K562 (cell line): ENCODE results near the gene HDAC10. TPM values are rescaled to one million over a fixed set of nuclear protein-coding genes. Genes with fewer than 3 reads are reported as not detected.

Experiments
- ATAC-seq: fragments of 200-7000 bp; cut with Tn5 transposase; 3 replicates; pipeline ENCODE4 v1.9.1; 2020; ENCODE audit warnings: moderate library complexity
- BruUV-seq: library from RNA; stranded (reverse); fragments of 400-500 nt; replicated peaks from 2 replicates; lab custom pipeline; 2021; lab: Mats Ljungman, UMichigan
- CTCF ChIA-PET: fragments of 300-600 bp; formaldehyde crosslinking; extraction: SDS; loops from one replicate; lab custom pipeline; 2021; ENCODE audit warnings: low intra/inter-chr PET ratio; lab: Yijun Ruan, JAX
- POLR2A ChIA-PET: fragments of 300-600, 350-650 bp; sonication (Branson Sonifier 250); formaldehyde crosslinking; extraction: SDS; loops from one replicate; lab custom pipeline; 2021; ENCODE audit warnings: antibody characterized with exemption, inconsistent platforms; lab: Yijun Ruan, JAX
- DNase-seq, 4 experiments: peaks; one replicate each; pipeline versions ENCODE4 v3.0.0 to v3.0.0-alpha.2; 2011 to 2018; ENCODE audit warnings: low spot score in 3 of 4, mixed read lengths in 3 of 4; ENCODE audit errors: extremely low read depth in 1 of 4
- FAIRE-seq: peaks from 2 replicates; lab custom pipeline; 2011; peaks lifted over from hg19 to GRCh38; lab: Jason Lieb, UNC
- H2AFZ ChIP-seq: 2 replicates; pipeline ENCODE4 v1.6.0; 2011; ENCODE audit warnings: low read depth, low read length, control low read depth, inconsistent platforms
- H3K27ac ChIP-seq: fragments of 200-600 bp; 3 replicates; pipeline ENCODE4 v1.8.0; 2011; ENCODE audit warnings: low read depth, mild to moderate bottlenecking, control low read depth, inconsistent platforms, low read length, moderate library complexity, mixed read lengths; ENCODE audit errors: extremely low read depth
- H3K27me3 ChIP-seq, 2 experiments: fragments of 300-600 bp in 1 of 2; 2 replicates in 1 of 2; 3 replicates in 1 of 2; pipeline versions ENCODE4 v1.6.0 to v1.8.0; 2011; ENCODE audit warnings: inconsistent platforms in 2 of 2, low read length in 2 of 2, mild to moderate bottlenecking in 1 of 2, mixed read lengths in 1 of 2, moderate library complexity in 1 of 2; ENCODE audit not compliant: control insufficient read depth in 2 of 2, insufficient read depth in 2 of 2
- H3K36me3 ChIP-seq: fragments of 300-600 bp; 3 replicates; pipeline ENCODE4 v1.8.0; 2011; ENCODE audit warnings: mild to moderate bottlenecking, low read length, inconsistent platforms; ENCODE audit not compliant: control insufficient read depth, insufficient read depth
- H3K4me1 ChIP-seq, 2 experiments: fragments of 200-600 bp in 1 of 2; replicated peaks in 1 of 2; 2 replicates in 1 of 2; 3 replicates in 1 of 2; pipeline versions ENCODE4 v1.5.1 to v1.8.0; 2011; ENCODE audit warnings: inconsistent platforms in 2 of 2, low read length in 2 of 2, mild to moderate bottlenecking in 1 of 2, mixed read lengths in 1 of 2, moderate library complexity in 1 of 2; ENCODE audit not compliant: control insufficient read depth in 2 of 2, insufficient read depth in 2 of 2
- H3K4me2 ChIP-seq: 2 replicates; pipeline ENCODE4 v1.6.1; 2011; ENCODE audit warnings: low read length, control low read depth, inconsistent platforms, mixed read lengths; ENCODE audit not compliant: insufficient read depth
- H3K4me3 ChIP-seq: fragments of 200-600 bp; sonication (generic), shearing (Covaris generic); 2 replicates; pipeline ENCODE4 v1.5.1; 2016; ENCODE audit warnings: control low read depth, inconsistent platforms
- H3K79me2 ChIP-seq: fragments of 200-600 bp; 3 replicates; pipeline ENCODE4 v1.8.0; 2011; ENCODE audit warnings: low read length, inconsistent platforms; ENCODE audit not compliant: control insufficient read depth, insufficient read depth
- H3K9ac ChIP-seq, 2 experiments: 2 replicates each; pipeline versions ENCODE4 v1.6.0 to v1.6.1; 2011; ENCODE audit warnings: low read depth in 2 of 2, low read length in 2 of 2, control low read depth in 1 of 2, inconsistent platforms in 1 of 2, mild to moderate bottlenecking in 1 of 2, mixed read lengths in 1 of 2; ENCODE audit not compliant: insufficient read depth in 1 of 2
- H3K9me1 ChIP-seq: one replicate; pipeline ENCODE4 v1.6.0; 2011; ENCODE audit warnings: inconsistent platforms, mild to moderate bottlenecking, low read length, moderate library complexity; ENCODE audit not compliant: control insufficient read depth, insufficient read depth
- H3K9me3 ChIP-seq: replicated peaks from 2 replicates; pipeline ENCODE4 v1.5.1; 2011; ENCODE audit warnings: low read depth, low read length, inconsistent platforms; ENCODE audit not compliant: control insufficient read depth, insufficient read depth
- H4K20me1 ChIP-seq: replicated peaks from 2 replicates; pipeline ENCODE4 v1.6.1; 2011; ENCODE audit warnings: low read length, inconsistent platforms, mixed read lengths; ENCODE audit not compliant: control insufficient read depth, insufficient read depth
- BDP1 ChIP-seq: IDR thresholded peaks from 3 replicates; pipeline ENCODE4 v1.6.1; 2011; ENCODE audit not compliant: insufficient read length, insufficient read depth
- ETS2 ChIP-seq: IDR thresholded peaks from 2 replicates; pipeline ENCODE4 v1.6.1; 2016; ENCODE audit warnings: borderline replicate concordance, missing genetic modification characterization, mild to moderate bottlenecking, moderate library complexity, missing compliant biosample characterization; ENCODE audit not compliant: poor library complexity, severe bottlenecking
- GABPB1 ChIP-seq: sonication (generic); formaldehyde crosslinking; IDR thresholded peaks from 2 replicates; pipeline ENCODE4 v1.8.0; 2022; ENCODE audit warnings: mild to moderate bottlenecking, missing genetic modification reagents
- MAZ ChIP-seq, 2 experiments: fragments of 450-650 bp in 1 of 2; sonication (generic) in 1 of 2; formaldehyde crosslinking; IDR thresholded peaks in 1 of 2; conservative IDR thresholded peaks in 1 of 2; 2 replicates each; pipeline versions ENCODE4 v1.4.0 to v1.5.0; 2020; ENCODE audit warnings: mild to moderate bottlenecking in 1 of 2, missing genetic modification reagents in 1 of 2
- MBD2 ChIP-seq: sonication (generic); IDR thresholded peaks from 2 replicates; pipeline ENCODE4 v1.6.1; 2016; ENCODE audit warnings: low read depth, borderline replicate concordance
- POLR2A ChIP-seq: fragments of 450-650 bp; conservative IDR thresholded peaks from 2 replicates; pipeline ENCODE4 v1.6.1; 2016
- RBM34 ChIP-seq: fragments of 200-400 bp; formaldehyde crosslinking; IDR thresholded peaks from 2 replicates; pipeline ENCODE4 v1.6.1; 2018; ENCODE audit warnings: low read length, borderline replicate concordance; ENCODE audit not compliant: insufficient read depth
- SMARCA4 ChIP-seq: fragments of 450-650 bp; IDR thresholded peaks from 2 replicates; pipeline ENCODE4 v1.6.1; 2016
- SUPT5H ChIP-seq: fragments of 450-650 bp; IDR thresholded peaks from 2 replicates; pipeline ENCODE4 v1.6.1; 2016
- TBP ChIP-seq: optimal IDR thresholded peaks from 2 replicates; pipeline ENCODE3; 2011; ENCODE audit warnings: low read depth, low read length, improper control_type of control experiment
- ZBTB7A ChIP-seq: IDR thresholded peaks from 2 replicates; pipeline ENCODE4 v1.6.1; 2011; ENCODE audit warnings: low read depth, mild to moderate bottlenecking, low read length, moderate library complexity, borderline replicate concordance; ENCODE audit not compliant: control insufficient read depth
- ZNF239 ChIP-seq: fragments of 250-450 bp; sonication (Bioruptor Pico); IDR thresholded peaks from 2 replicates; pipeline ENCODE4 v1.4.0; 2020; ENCODE audit warnings: mild to moderate bottlenecking
- ZNF347 ChIP-seq: fragments of 450-650 bp; formaldehyde crosslinking; IDR thresholded peaks from 2 replicates; pipeline ENCODE4 v1.4.0; 2020; ENCODE audit warnings: low read depth, mild to moderate bottlenecking, moderate library complexity
- ZNF384 ChIP-seq: IDR thresholded peaks from 2 replicates; pipeline ENCODE4 v1.6.1; 2012; ENCODE audit warnings: low read depth, low read length, improper control_type of control experiment
- ZNF561 ChIP-seq: fragments of 450-650 bp; formaldehyde crosslinking; conservative IDR thresholded peaks from 2 replicates; pipeline ENCODE4 v1.4.0; 2020; ENCODE audit warnings: mild to moderate bottlenecking, moderate library complexity
- ZNF707 ChIP-seq: fragments of 250-450 bp; sonication (Bioruptor Pico); conservative IDR thresholded peaks from 2 replicates; pipeline ENCODE4 v1.8.0; 2022; ENCODE audit warnings: inconsistent platforms, mild to moderate bottlenecking, moderate library complexity
- WGBS: fragments of 100-300 bp; shearing (Covaris generic); methylation state at CpG from one replicate; pipeline ENCODE4 v1.1.6; 2016; ENCODE audit warnings: low coverage, mixed read lengths; ENCODE audit not compliant: insufficient coverage; ENCODE audit errors: missing lambda C conversion rate; 5-methylcytosine and 5-hydroxymethylcytosine counted together
- in situ Hi-C: fragments of 300-500 bp; cut with MboI; formaldehyde crosslinking; loops from 4 replicates; pipeline ENCODE4 v1.15.0; 2018; ENCODE audit warnings: inconsistent platforms, mixed read lengths
- intact Hi-C: fragments of 100-400 bp; cut with micrococcal nuclease; formaldehyde crosslinking; loops from 2 replicates; pipeline ENCODE4 v1.14.2; 2022
- polyA plus RNA-seq, 8 experiments: library from polyadenylated mRNA; depleted of rRNA in 4 of 8; stranded (reverse) in 5 of 8; unstranded in 3 of 8; fragments of >200 nt; fragmentation: Nextera tagmentation in 2 of 8; fragmentation: Illumina TruSeq in 1 of 8; extraction: Ambion mirVana in 2 of 8; extraction: Trizol in 1 of 8; gene quantifications; 2 replicates each; pipeline versions ENCODE4 v1.2.1 to v1.2.3, GENCODE V29; 2011 to 2014; ENCODE audit warnings: inconsistent platforms in 1 of 8, missing spikeins in 1 of 8
- total RNA-seq, 7 experiments: library from RNA; depleted of rRNA in 6 of 7; stranded (reverse); fragments of >200 nt in 6 of 7; fragmentation: Illumina TruSeq in 2 of 7; extraction: Trizol in 2 of 7; gene quantifications; 2 replicates each; pipeline versions ENCODE4 v1.2.1 to v1.2.3, GENCODE V29; 2011 to 2021; ENCODE audit warnings: low replicate concordance in 1 of 7
- TF ChIP-seq, protein P1 (sequence below): fragments of 250-450 bp; sonication (Bioruptor Pico); IDR thresholded peaks from 2 replicates; pipeline ENCODE4 v1.8.0; 2022; ENCODE audit warnings: inconsistent platforms, mild to moderate bottlenecking, moderate library complexity, borderline replicate concordance
- TF ChIP-seq, protein P2 (sequence below): fragments of 450-650 bp; formaldehyde crosslinking; IDR thresholded peaks from 2 replicates; pipeline ENCODE4 v1.4.0; 2022; ENCODE audit warnings: missing genetic modification characterization
- TF ChIP-seq, protein P3 (sequence below): fragments of 200-800 bp; sonication (Bioruptor generic); IDR thresholded peaks from 2 replicates; pipeline ENCODE4 v1.6.1; 2017; ENCODE audit warnings: missing genetic modification characterization, missing compliant biosample characterization

The HDAC10 gene
- total and polyA plus RNA-seq, 9 of the 15 experiments (the other 6 are each of a cell fraction or from before 2014, with no cell fraction given), result 0.10 to 44.2 (median 6.5) TPM

DNA sequence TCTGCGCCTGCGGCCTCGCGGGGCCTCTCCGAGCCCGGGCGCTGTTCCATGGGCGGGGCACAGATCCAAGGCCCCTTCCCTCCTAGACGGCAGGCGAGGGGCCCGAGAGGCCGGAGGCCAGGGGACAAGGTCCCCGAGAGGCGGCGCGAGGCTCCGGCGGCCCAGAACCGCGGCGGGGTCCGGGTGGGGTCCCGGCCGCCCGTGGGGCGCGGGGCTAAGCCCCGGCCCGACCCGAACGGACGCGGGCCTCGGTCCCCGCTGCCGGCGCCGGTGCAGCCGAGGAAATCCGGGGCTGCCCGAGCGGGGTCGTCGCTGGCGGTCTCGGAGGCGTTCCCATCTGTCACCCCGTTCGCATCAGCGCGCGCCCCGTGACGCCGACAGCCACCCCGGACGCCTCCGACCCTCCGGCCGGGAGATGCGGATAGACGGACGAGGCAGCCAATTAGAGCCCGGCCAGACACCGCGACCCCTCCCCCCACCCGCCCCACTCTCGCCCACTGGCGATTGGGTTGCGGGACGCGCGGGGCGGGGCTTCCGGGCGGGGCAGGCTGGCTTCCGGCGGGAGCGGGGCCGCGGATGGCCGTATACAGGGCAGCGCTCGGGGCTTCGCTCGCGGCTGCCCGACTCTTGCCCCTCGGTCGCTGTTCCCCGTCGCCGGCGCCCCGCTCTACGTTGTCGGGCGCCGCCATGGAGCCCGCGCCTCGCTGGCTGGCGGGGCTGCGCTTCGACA, 50.4 kb downstream of the HDAC10 start, which contains the start of gene SELENOO:
TSS of gene SELENOO (plus strand) at position 551 of the 730 bp plus-strand sequence. CDS start at position 577, 26 bp downstream.
- peak; percentile 65 for FAIRE-seq
- H3K9me1 ChIP-seq, result no peaks in the 10 kb centered on the region
- H3K36me3 ChIP-seq, result peaks cover 37% of the 10 kb centered on the region; the same call in 1 of the 3 replicates
- TSS peak; percentile 72 for BruUV-seq
- H3K9me3 ChIP-seq, result peaks cover 3% of the 10 kb centered on the region; the same call in 1 of the 2 replicates
- peak; percentile 90 to 98 (median 92) for DNase-seq
- ChIA-PET POLR2A (interaction anchor here (0.6 to 0.9 kb wide), 2 partner anchors 13 to 36 kb away, joined by 3 read pairs; no protein-coding TSS in a partner anchor), CTCF (no interaction called here)
- intact Hi-C loops, result no loop called here
- peak; percentile 92 for ATAC-seq
- H3K27ac ChIP-seq, result peak within 1 kb of the TSS; percentile 63
- H3K4me2 ChIP-seq, result peak within 1 kb of the TSS; percentile 84
- peak within 1 kb of the TSS; percentile 70 to 95 for H3K9ac ChIP-seq
- peaks cover 20% of the 10 kb centered on the region for H3K79me2 ChIP-seq
- peak within 1 kb of the TSS; percentile 56 for H3K4me3 ChIP-seq
- H3K27me3 ChIP-seq, result no peaks in the 10 kb centered on the region
- peaks cover 5 to 39% of the 10 kb centered on the region in 2 experiments; a peak in 3 of 5 replicates for H3K4me1 ChIP-seq
- H2AFZ ChIP-seq, result peak within 1 kb of the TSS; percentile 76; the same call in 1 of the 2 replicates
- in situ Hi-C loops, result no loop called here
- WGBS, result under 1% methylated on average over 17 of the region's 105 CpGs
- no peaks in the 10 kb centered on the region for H4K20me1 ChIP-seq
- TF ChIP-seq ZNF561 (CRISPR knock-in tag) (no peak), ETS2 (tag) (no peak), GABPB1 (peak; percentile 82; the same call in 1 of the 2 replicates), ZNF384 (no peak), ZNF707 (CRISPR knock-in tag) (no peak), ZNF347 (CRISPR knock-in tag) (no peak), ZNF239 (CRISPR knock-in tag) (no peak), ZBTB7A (peak; percentile 68; the same call in 1 of the 2 replicates), RBM34 (no peak), SMARCA4 (no peak), MAZ (CRISPR knock-in tag; conservative IDR thresholded peaks at IDR 0.05 in 1 of 2, IDR thresholded peaks at IDR 0.05 in 1 of 2) (peak; percentile 42 to 44; a peak in 3 of 4 replicates), TBP (peak; percentile 29), MBD2 (peak; percentile 73; the same call in 1 of the 2 replicates), POLR2A (peak; percentile 43; the same call in 1 of the 2 replicates), BDP1 (no peak), SUPT5H (no peak)
- TF ChIP-seq, protein P1, sequence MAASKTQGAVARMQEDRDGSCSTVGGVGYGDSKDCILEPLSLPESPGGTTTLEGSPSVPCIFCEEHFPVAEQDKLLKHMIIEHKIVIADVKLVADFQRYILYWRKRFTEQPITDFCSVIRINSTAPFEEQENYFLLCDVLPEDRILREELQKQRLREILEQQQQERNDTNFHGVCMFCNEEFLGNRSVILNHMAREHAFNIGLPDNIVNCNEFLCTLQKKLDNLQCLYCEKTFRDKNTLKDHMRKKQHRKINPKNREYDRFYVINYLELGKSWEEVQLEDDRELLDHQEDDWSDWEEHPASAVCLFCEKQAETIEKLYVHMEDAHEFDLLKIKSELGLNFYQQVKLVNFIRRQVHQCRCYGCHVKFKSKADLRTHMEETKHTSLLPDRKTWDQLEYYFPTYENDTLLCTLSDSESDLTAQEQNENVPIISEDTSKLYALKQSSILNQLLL (CRISPR knock-in tag), result no peak
- TF ChIP-seq, protein P2, sequence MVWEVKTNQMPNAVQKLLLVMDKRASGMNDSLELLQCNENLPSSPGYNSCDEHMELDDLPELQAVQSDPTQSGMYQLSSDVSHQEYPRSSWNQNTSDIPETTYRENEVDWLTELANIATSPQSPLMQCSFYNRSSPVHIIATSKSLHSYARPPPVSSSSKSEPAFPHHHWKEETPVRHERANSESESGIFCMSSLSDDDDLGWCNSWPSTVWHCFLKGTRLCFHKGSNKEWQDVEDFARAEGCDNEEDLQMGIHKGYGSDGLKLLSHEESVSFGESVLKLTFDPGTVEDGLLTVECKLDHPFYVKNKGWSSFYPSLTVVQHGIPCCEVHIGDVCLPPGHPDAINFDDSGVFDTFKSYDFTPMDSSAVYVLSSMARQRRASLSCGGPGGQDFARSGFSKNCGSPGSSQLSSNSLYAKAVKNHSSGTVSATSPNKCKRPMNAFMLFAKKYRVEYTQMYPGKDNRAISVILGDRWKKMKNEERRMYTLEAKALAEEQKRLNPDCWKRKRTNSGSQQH (CRISPR knock-in tag), result no peak
- TF ChIP-seq, protein P3, sequence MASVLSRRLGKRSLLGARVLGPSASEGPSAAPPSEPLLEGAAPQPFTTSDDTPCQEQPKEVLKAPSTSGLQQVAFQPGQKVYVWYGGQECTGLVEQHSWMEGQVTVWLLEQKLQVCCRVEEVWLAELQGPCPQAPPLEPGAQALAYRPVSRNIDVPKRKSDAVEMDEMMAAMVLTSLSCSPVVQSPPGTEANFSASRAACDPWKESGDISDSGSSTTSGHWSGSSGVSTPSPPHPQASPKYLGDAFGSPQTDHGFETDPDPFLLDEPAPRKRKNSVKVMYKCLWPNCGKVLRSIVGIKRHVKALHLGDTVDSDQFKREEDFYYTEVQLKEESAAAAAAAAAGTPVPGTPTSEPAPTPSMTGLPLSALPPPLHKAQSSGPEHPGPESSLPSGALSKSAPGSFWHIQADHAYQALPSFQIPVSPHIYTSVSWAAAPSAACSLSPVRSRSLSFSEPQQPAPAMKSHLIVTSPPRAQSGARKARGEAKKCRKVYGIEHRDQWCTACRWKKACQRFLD (CRISPR knock-in tag), result 0 out of 2 replicates have a peak, but pooled peaks have one; percentile 20
